Thyroid gland (tissue), 4 donors: ENCODE data around the gene ANKLE1. TPM values are rescaled to one million over a fixed set of nuclear protein-coding genes. Genes with fewer than 3 reads are reported as not detected.
A peak's percentile ranks its signal among the peaks of the same experiment; 100 is the strongest.

Source experiments
- DNase-seq, 2 donors: peaks; one replicate each; pipeline ENCODE4 v3.0.0-alpha.2; 2019
- H3K27ac ChIP-seq, 3 donors: fragments of 200-600 bp; sonication (generic); 1 replicate in 2 of 3; 2 replicates in 1 of 3; pipeline ENCODE4 v1.5.1; 2016 to 2019; ENCODE audit warnings: mild to moderate bottlenecking in 1 of 3, moderate library complexity in 1 of 3
- H3K27me3 ChIP-seq: fragments of 200-600 bp; sonication (generic); one replicate; pipeline ENCODE4 v1.5.1; 2019
- H3K36me3 ChIP-seq, 2 donors: fragments of 200-600 bp; sonication (generic); one replicate each; pipeline ENCODE4 v1.5.1; 2016 to 2019
- H3K4me1 ChIP-seq, 2 donors: fragments of 200-600 bp; sonication (generic); one replicate each; pipeline ENCODE4 v1.5.1; 2017 to 2019
- H3K4me3 ChIP-seq, 3 donors: fragments of 200-600 bp; sonication (generic); replicated peaks in 1 of 3; 1 replicate in 2 of 3; 2 replicates in 1 of 3; pipeline ENCODE4 v1.5.1; 2016; ENCODE audit warnings: mild to moderate bottlenecking in 1 of 3
- H3K9me3 ChIP-seq: fragments of 200-600 bp; sonication (generic); one replicate; pipeline ENCODE4 v1.5.1; 2017
- POLR2A ChIP-seq, 2 donors: fragments of 450-650 bp; IDR thresholded peaks; one replicate each; pipeline ENCODE4 v1.6.1; 2017; ENCODE audit warnings: antibody characterized with exemption in 2 of 2, mild to moderate bottlenecking in 2 of 2, moderate library complexity in 1 of 2
- WGBS, 2 donors: methylation state at CpG; one replicate each; pipeline ENCODE4 v1.1.5; 2017; 5-methylcytosine and 5-hydroxymethylcytosine counted together
- intact Hi-C: fragments of 100-400 bp; cut with DNase I; formaldehyde crosslinking; loops from one replicate; pipeline ENCODE4 v1.15.1; 2023
- total RNA-seq, 4 donors: library from RNA; depleted of rRNA; stranded (reverse); fragments of >200 nt; gene quantifications; one replicate each; pipeline ENCODE4 v1.2.3, GENCODE V29; 2016
- TF ChIP-seq, protein P1 (sequence below), 6 experiments: fragments of 200-600 bp in 3 of 6; fragments of 450-650 bp in 3 of 6; sonication (generic) in 3 of 6; IDR thresholded peaks; one replicate each; pipeline ENCODE4 v1.5.1; 2016 to 2019; ENCODE audit warnings: antibody characterized with exemption in 6 of 6, mild to moderate bottlenecking in 2 of 6, inconsistent platforms in 1 of 6, moderate library complexity in 1 of 6

Gene ANKLE1
- total RNA-seq, 4 donors from 2014 or later: 0.11 to 0.40 (median 0.27) TPM

DNA sequence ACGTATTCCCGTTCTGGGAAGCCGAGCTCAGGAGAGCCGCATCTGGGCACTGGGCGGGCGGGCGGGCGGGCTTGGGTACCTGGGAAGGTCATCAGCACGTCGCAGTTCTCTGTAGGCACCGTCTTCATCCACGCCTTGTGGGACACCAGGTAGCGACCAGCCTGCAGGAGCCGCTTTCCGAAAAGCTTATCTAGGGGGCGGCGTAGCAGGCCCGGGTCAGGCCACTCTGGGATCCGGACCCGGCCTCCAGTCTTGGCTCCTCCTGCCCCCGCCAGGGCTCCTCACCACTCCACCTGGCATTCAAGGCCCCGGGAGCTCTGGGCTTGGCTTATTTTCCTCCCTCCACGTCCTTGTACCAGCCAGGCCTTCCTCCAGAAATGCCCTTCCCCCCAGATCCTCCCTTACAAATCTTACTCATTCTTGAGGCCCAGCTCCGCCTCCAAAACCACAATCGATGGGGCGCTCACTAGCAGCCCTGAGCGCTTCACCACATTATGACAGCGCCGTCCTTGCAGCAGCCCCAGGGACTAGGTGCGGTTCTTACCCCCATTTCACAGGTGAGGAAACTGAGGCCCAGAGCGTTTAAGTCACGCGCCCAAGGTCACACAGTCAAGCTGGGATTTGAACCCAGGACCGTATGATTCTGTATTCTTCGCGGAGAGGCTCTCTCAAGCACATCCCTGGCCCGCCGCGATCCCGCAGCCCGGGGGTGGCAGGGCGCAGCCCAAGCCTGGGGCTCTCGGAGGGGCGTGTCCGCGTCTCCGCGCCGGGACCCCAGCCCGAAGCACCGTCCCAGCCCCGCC is 52.1 kb downstream of the ANKLE1 start:
- H3K9me3 ChIP-seq: no peaks in the 10 kb centered on the region
- peak overlapping the region in 1 of 3 donors; percentile 69 for H3K27ac ChIP-seq
- intact Hi-C loops: no loop called here
- peak overlapping the region; percentile 28 to 91 (median 60) for H3K4me3 ChIP-seq
- no peaks in the 10 kb centered on the region for H3K27me3 ChIP-seq
- TF ChIP-seq POLR2A (IDR thresholded peaks at IDR 0.05): no peak
- TF ChIP-seq, protein P1, sequence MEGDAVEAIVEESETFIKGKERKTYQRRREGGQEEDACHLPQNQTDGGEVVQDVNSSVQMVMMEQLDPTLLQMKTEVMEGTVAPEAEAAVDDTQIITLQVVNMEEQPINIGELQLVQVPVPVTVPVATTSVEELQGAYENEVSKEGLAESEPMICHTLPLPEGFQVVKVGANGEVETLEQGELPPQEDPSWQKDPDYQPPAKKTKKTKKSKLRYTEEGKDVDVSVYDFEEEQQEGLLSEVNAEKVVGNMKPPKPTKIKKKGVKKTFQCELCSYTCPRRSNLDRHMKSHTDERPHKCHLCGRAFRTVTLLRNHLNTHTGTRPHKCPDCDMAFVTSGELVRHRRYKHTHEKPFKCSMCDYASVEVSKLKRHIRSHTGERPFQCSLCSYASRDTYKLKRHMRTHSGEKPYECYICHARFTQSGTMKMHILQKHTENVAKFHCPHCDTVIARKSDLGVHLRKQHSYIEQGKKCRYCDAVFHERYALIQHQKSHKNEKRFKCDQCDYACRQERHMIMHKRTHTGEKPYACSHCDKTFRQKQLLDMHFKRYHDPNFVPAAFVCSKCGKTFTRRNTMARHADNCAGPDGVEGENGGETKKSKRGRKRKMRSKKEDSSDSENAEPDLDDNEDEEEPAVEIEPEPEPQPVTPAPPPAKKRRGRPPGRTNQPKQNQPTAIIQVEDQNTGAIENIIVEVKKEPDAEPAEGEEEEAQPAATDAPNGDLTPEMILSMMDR (IDR thresholded peaks at IDR 0.05): no peak
- peaks cover 25 to 37% of the 10 kb centered on the region in 2 donors for H3K4me1 ChIP-seq
- H3K36me3 ChIP-seq: no peaks in the 10 kb centered on the region
- WGBS, 2 donors: 44 to 63% methylated on average over 24 to 30 of the region's 52 CpGs
- DNase-seq: no peak

DNA sequence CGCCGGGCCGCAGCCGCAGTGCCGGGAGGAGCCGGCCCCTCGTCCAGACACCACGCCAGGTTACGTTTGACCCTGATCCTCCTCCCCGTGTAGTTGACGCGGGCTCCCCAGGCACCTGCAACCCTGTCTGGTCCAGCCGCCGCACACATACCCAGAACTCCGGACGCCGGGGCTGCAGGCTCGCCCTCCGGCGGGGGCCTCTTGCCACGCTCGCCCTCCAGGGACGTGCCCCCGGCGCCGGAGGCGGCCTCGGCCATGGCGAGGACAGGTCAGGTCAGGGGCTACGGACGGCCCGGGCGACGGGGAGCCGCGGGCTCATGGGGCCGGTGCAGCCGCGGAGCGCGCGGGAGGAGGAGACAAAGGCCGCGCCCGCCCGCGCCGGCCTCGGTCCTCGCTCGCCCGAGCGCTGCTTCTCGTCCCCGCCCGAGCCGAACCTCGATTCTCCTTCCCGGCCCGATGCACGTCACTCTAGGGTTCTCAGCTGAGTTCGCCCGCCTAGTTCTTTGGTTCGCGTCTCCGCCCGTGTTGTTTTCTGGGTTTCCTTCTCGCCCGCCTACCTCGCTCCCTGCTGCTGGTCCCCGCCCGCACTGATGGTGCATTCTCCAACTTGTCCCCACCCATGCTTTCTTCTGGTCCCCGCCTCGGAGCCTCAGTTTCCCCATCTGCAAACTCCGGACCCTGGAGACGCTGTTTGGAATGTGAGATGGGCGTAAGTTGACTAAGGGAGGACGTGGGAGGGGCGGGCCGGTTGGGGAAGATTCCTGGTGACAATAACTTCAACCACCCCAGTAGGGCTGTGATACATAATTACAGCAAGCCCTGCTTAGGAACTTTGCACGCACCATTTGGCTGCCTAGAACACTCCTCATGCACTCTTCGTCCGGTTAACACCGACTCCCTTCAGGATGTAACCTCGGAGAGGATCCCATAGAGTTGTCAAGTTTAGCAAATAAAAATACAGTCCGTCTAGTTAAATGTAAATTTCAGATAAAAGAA is 53.0 kb downstream of the ANKLE1 start, which contains the start of gene ANO8:
Gene ANO8 (minus strand): TSS at position 442 of the 996 bp plus-strand sequence. CDS start 185 bp downstream, at position 257.
- WGBS, 2 donors: 4 to 5% methylated on average over 27 to 32 of the region's 86 CpGs
- peak within 1 kb of the TSS in 2 of 3 donors; percentile 40 to 69 for H3K27ac ChIP-seq
- H3K4me3 ChIP-seq: peak within 1 kb of the TSS; percentile 28 to 91 (median 60)
- TF ChIP-seq POLR2A (IDR thresholded peaks at IDR 0.05): peak in 1 of 2 donors; percentile 61
- TF ChIP-seq, protein P1 (IDR thresholded peaks at IDR 0.05): no peak
- DNase-seq: peak; percentile 90 to 95
- intact Hi-C loops: no loop called here
- H3K27me3 ChIP-seq: no peaks in the 10 kb centered on the region
- no peaks in the 10 kb centered on the region for H3K36me3 ChIP-seq
- H3K9me3 ChIP-seq: no peaks in the 10 kb centered on the region
- peaks cover 22 to 32% of the 10 kb centered on the region in 2 donors for H3K4me1 ChIP-seq

DNA sequence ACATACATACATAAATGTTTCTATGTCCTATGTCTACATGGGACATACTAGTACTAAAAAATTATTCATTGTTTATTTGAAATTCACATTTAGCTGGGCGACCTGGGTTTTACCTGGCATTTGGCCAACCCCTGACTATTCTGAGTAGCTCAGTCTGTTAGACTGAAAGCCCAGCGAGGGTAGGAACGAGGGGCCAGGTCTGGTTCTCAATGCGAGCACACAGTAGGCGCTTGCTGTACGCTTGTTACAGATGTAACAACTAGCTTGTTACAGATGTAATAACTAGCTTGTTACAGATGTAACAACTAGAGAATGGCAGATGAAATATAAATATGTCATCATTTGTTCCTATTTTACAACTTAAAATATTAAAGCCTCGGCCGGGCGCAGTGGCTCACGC is 53.9 kb downstream of the ANKLE1 start:
- WGBS, 2 donors: 70 to 73% methylated on average over 10 of the region's 10 CpGs
- DNase-seq: no peak
- Histone ChIP-seq H3K9me3 (no peaks in the 10 kb centered on the region), H3K4me3 (no peak overlapping the region), H3K36me3 (no peaks in the 10 kb centered on the region), H3K27ac (no peak overlapping the region), H3K4me1 (peaks cover 22 to 32% of the 10 kb centered on the region in 2 donors), H3K27me3 (no peaks in the 10 kb centered on the region)
- TF ChIP-seq POLR2A (IDR thresholded peaks at IDR 0.05): no peak
- intact Hi-C loops: no loop called here

Other genes starting within 250 kb of the ANKLE1 start
- gene HAUS8, start 206.4 kb upstream of the ANKLE1 start, total RNA-seq: 1 to 10 TPM; 6.4 to 9.1 (median 6.8) TPM
- 10 to 100 TPM; 33.7 to 52.9 (median 44.6) TPM for gene MYO9B, start 206.1 kb upstream of the ANKLE1 start, total RNA-seq
- 10 to 100 TPM; 21.4 to 36.0 (median 27.4) TPM for gene USE1, start 66.5 kb upstream of the ANKLE1 start, total RNA-seq
- 10 to 100 TPM in 3 of 4 donors, 1 to 10 TPM in 1; 9.7 to 33.5 (median 21.8) TPM for gene OCEL1, start 55.7 kb upstream of the ANKLE1 start, total RNA-seq
- 100 to 1,000 TPM in 2 of 4 donors, 10 to 100 TPM in 2; 66.0 to 117 (median 97.9) TPM for gene NR2F6, start 36.0 kb upstream of the ANKLE1 start, total RNA-seq
- 10 to 100 TPM in 3 of 4 donors, 1 to 10 TPM in 1; 8.9 to 24.3 (median 11.1) TPM for gene USHBP1, start 17.2 kb upstream of the ANKLE1 start, total RNA-seq
- gene BABAM1, start 14.5 kb upstream of the ANKLE1 start, total RNA-seq: 10 to 100 TPM; 49.6 to 87.5 (median 71.1) TPM
- gene ABHD8, start 21.5 kb downstream of the ANKLE1 start, total RNA-seq: 10 to 100 TPM; 14.4 to 31.2 (median 23.3) TPM
- 100 to 1,000 TPM in 3 of 4 donors, 10 to 100 TPM in 1; 95.8 to 311 (median 149) TPM for gene MRPL34, start 24.0 kb downstream of the ANKLE1 start, total RNA-seq
- gene DDA1, start 27.7 kb downstream of the ANKLE1 start, total RNA-seq: 10 to 100 TPM; 14.5 to 40.4 (median 20.1) TPM
- 10 to 100 TPM in 1 of 4 donors, 1 to 10 TPM in 3; 5.0 to 10.9 (median 5.9) TPM for gene ANO8, start 53.0 kb downstream of the ANKLE1 start, total RNA-seq
- gene GTPBP3, start 55.7 kb downstream of the ANKLE1 start, total RNA-seq: 10 to 100 TPM; 17.7 to 21.8 (median 19.6) TPM
- 100 to 1,000 TPM; 103 to 322 (median 174) TPM for gene PLVAP, start 95.4 kb downstream of the ANKLE1 start, total RNA-seq
- not detected for gene CCDC194, start 112.3 kb downstream of the ANKLE1 start, total RNA-seq
- gene BST2, start 123.7 kb downstream of the ANKLE1 start, total RNA-seq: 10 to 100 TPM; 14.1 to 83.0 (median 24.7) TPM
- 100 to 1,000 TPM in 1 of 4 donors, 10 to 100 TPM in 3; 51.5 to 146 (median 68.3) TPM for gene MVB12A, start 138.1 kb downstream of the ANKLE1 start, total RNA-seq
- under 1 TPM in 1 of 4 donors, not detected in 3; 0.56 TPM for gene TMEM221, start 166.8 kb downstream of the ANKLE1 start, total RNA-seq
- gene NXNL1, start 179.0 kb downstream of the ANKLE1 start, total RNA-seq: not detected
- gene SLC27A1, start 188.6 kb downstream of the ANKLE1 start, total RNA-seq: 10 to 100 TPM; 25.3 to 40.7 (median 28.1) TPM
- gene PGLS, start 229.7 kb downstream of the ANKLE1 start, total RNA-seq: 100 to 1,000 TPM in 2 of 4 donors, 10 to 100 TPM in 2; 71.5 to 138 (median 97.7) TPM